SIG-M5 treated with dmso at 0.1 percent for 504 hours (cell line): Measurements from ENCODE around the gene NDUFA11.
"Not testable (repeated sequence)": the region's sequence is repeated elsewhere in the genome, so short reads cannot be mapped to it uniquely, and the experiment has no call there.

Experiments
- DNase-seq: peaks from one replicate; lab custom pipeline; 2025; ENCODE audit not compliant: unreplicated experiment; lab: John Stamatoyannopoulos, UW

Gene NDUFA11

GRCh38 chr19:5891572-5891937 lies 12.0 kb downstream of the NDUFA11 start:
- no peak for DNase-seq

GRCh38 chr19:5890099-5890498 lies 13.5 kb downstream of the NDUFA11 start:
- no peak for DNase-seq

GRCh38 chr19:5889288-5889971 lies 14.2 kb downstream of the NDUFA11 start:
- no peak for DNase-seq

GRCh38 chr19:5884065-5884811 lies 19.4 kb downstream of the NDUFA11 start:
- peak; percentile 53 for DNase-seq

- DNase-seq = not testable (repeated sequence)
Observed at GRCh38 chr19:5883157-5883873, 20.3 kb downstream of the NDUFA11 start.

- no peak for DNase-seq
Observed at GRCh38 chr19:5882421-5882968, 21.1 kb downstream of the NDUFA11 start.

DNA sequence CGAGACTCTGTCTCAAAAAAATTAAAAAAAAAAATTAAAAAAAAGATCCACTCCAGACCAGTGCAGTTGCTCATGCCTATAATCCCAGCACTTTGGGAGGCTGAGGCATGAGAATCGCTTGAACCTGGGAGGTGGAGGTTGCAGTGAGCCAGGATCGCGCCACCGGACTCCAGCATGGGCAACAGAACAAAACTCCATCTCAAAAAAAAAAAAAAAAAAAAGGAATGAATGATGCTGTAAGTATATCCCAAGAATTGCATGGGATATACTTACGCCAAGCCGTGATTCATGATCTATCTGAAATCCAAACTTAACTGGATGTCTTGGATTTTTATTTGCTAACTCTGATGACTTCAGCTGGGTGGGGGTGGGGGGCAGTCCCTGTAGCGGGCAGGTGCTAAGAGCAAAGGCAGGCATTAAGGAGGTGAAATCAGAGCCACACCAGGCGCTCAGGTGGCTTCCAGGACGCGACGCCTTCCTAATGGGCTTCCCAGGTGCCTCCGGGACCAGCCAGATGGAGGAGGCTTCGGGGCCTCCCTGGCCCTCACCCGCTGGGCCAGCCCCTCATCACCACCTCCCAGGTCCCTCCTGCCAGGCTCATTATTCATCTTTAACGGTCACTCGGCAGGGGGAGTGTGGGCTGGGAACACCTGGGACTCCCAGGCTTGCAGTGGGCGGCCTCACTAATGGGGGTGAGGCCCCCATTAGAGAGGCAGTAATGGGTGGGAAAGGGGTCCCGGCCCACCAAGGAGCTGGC lies 21.9 kb downstream of the NDUFA11 start:
- DNase-seq = no peak

DNA sequence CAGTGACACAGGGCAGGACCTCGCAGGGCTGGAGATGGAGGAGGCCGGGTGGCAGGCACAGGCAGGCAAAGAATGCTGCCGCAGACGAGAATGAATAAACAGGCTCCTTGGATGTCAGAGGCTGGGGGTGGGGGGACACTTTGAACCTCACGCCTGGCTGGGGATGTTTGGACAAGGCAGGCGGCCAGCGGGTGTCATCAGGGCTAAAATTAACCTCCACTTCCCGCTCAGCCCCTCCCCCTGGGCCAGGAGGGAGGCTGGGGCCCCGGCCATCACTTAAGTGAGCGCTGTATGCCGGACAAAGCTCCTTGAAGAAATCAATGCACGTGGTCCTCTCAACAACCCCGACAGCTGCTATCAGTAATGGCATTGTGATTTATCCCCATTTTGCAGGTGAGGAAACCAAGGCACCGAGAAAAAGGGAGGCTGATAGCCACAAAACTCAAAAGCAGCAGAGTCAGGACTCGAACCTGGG lies 22.9 kb downstream of the NDUFA11 start:
- DNase-seq = no peak

DNA sequence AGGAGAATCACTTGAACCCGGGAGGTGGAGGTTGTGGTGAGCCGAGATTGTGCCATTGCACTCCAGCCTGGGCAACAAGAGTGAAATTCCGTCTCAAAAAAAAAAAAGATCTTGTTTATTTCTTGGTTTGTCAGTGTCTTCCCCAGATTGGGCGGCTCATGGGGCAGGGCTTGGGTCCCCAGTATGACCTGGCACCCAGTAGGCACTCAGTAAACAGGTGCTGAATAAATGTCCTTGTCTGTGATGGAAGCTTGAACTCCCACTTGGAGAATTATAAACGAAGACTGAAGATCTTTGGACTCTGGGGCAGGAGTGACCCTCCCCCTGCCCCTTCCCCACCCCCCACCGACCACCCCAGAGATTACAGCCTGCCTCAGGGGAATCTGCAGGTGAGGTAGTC lies 23.4 kb downstream of the NDUFA11 start:
- DNase-seq = no peak

GRCh38 chr19:5877882-5878281 lies 25.7 kb downstream of the NDUFA11 start:
- no peak for DNase-seq

DNA sequence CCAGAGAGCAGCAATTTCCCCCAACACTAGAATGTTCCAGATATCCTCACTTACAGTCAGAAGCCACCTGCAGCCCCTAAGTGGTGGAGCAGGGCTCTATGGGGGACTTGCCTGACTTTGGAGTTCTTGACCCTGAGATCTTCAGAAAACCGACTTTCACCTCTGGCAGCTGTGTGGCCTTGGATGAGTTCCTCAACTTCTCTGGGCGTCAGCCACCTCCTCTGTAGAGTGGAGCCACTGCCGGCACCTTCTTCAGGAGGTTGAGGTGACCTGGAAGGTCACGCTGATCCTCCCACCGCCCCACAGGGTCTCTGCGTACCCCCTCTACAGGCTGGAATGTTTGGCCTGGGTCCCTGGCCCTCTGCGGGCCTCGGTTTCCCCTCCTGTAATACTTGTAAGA lies 26.2 kb downstream of the NDUFA11 start:
- DNase-seq = no peak

GRCh38 chr19:5874496-5874895 lies 29.1 kb downstream of the NDUFA11 start:
- DNase-seq = peak; percentile 45

- no peak for DNase-seq
Observed at GRCh38 chr19:5873617-5874199, 29.9 kb downstream of the NDUFA11 start.

GRCh38 chr19:5870986-5871394 lies 32.6 kb downstream of the NDUFA11 start:
- DNase-seq = no peak

DNA sequence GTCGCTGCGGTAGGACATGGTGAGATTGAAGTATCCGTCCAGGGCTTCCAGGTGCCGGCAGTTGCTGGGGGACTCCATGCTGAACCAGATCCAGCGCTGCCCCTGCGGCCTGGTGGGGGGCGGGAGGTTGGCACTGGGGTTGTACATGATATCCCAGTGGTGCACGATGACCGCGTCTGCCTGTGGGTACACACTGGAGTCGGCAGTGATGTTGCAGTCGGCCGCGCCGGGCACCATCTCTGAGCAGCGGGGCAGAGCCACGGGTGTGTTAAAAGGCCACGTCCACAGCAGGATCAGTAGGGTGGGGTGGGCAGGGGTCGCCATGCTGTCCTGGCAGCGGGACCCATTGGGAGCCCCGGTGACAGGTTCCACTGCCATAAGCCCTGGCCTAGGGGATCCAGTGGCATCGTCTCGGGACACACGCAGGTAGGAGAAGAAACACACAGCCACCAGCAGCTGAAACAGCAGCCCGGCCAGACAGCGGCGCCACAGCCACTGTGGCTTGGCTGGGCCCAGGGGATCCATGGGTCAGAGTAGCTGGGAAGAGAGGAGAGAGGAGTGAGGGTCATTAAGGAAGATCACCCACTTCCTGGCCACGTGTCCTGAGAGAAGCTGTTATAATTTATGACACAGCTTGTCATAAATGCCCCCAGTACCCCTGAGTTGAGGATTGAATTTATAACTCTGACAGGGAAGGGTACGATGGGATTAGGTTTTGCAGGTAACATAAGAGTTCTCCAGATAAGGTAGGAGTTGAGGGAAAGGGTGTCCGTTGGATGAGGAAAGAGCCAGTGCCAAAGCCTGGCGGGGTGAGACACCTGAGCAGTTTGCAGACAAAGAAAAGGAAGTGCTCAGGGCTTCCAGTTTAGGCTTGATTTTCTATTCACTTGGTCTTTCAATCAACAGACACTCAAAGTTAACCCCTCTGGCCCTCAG lies 36.1 kb downstream of the NDUFA11 start:
- no peak for DNase-seq

GRCh38 chr19:5865772-5866171 lies 37.8 kb downstream of the NDUFA11 start:
- DNase-seq = no peak

DNA sequence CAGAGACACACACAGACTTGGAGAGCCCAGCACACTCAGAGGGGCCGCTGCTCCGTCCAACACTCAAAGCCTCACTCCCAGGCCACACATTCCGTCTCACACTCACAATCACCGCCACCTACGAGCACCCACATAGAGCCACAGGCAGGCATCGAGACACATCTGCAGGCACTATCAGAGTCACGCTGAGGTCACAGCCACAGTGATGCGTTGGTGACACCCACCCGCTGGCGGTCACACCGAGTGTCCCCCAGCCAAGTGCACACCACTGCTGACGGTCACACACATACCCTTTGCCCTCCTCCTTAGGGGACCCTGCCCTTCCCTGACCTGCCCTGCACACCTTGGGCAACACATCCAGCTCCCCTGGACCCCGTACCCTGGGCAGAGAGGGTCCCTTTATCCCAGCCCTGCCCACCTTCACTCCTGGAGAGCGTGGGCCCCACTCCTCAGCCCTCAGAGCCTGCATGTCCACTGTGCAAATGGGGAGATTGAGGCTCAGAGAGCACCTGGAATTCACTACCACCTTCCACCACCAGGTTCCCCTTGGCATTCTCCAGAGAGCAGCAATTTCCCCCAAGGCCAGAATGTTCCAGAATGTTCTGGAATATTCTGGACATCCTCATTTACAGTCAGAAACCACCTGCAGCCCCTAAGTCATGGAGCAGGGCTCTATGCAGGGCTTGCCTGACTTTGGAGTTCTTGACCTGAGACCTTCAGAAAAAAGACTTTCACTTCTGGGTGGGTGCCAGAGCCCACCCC lies 38.7 kb downstream of the NDUFA11 start:
- no peak for DNase-seq

GRCh38 chr19:5864013-5864720 lies 39.4 kb downstream of the NDUFA11 start:
- no peak for DNase-seq
